Fibroblast of upper back skin (primary cell): ENCODE measurements around the gene LZTS2.

Experiments used
- DNase-seq: peaks from one replicate; pipeline ENCODE4 v3.0.0-alpha.2; 2013

Gene LZTS2

DNA sequence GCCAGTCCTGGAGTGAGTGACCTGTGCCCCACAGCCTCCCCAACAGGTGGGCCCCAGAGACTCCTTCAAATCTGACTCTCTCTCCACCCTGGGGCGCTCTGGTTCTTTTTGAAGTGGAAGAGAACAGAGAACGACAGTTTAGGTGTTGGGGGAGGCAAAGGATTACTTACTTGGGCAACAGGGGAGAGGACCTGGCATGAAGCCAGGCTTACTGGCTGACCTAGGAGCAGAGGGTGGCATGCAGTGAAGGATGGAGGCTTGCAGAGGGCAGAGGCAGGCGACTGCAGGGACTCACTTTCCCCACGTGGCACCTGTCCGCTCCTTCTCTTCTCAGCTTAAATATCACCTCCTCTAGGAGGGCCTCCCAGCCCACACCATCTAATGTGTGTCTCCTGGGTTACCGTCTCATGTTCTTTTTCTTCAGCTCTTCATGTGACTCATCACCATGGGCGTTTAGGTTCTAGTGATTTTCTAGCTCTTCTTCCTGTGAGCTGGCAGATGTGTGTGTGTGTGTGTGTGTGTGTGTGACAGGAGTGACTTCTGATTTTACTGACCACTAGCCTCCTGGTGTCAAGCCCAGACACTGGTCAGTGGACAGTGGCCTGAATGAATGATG, 15.5 kb downstream of the LZTS2 start:
- peak; percentile 89 for DNase-seq

DNA sequence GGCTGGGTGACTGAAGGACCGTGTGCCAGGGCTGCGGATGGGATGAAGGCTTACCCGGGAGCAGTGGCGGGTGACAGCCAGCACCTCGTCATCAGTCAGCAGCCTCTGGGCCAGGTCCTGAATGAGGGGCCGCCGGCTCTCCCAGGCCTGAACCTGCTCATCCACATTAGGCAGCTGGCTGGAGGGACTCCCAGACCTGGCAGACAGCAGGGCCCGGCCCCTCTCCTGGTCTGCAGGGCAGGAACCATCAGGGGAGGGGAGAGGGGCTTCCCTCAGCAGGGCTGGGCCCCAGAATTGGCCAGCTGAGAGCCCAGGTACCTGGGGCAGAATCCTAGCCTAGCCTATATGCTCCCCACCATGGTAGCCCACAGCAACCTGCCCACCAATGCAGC, 16.0 kb downstream of the LZTS2 start:
- no peak for DNase-seq

DNA sequence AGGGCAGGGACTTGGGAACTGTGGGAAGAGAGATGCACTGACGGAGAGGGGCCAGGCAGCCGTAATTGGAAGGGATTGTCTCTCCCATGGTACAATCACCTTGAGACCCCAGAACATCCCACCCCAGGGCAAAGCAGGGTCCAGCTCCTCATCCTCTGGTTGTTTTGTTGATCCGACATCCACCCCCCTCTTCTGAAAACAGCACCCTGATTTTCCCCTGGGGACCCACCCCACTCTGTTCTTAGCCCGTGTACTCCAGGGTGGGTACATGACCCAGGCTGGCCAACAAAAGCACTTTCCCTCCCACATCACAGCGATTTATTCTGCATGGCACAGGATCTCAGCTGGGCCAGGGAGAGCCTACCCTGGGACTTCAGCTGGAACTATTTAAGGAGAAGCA, 17.2 kb downstream of the LZTS2 start:
- DNase-seq: no peak

DNA sequence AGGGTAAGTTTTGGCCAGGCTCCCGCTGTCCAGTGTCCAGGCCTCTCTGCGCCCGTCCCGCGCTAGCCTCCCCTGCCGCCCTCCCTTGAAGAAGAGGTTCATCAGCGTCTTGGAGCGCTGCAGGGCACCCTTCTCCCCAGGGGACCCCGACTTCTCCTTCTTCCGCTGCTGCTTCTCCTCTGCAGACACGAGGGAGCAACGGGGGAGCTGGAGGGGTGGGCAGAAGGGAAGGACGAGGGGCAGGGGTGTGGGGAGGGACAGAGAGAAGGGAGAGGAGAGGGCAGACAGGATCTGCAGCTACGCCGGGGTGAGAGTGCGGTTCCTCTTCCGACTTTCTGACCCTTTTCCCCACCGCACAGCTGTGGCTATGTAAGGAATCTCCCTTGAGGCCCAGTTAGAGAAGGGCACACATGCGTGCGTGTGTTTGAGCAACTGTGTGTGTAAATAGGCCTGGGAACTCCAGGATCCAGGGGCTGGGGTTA, 18.6 kb downstream of the LZTS2 start:
- no peak for DNase-seq

DNA sequence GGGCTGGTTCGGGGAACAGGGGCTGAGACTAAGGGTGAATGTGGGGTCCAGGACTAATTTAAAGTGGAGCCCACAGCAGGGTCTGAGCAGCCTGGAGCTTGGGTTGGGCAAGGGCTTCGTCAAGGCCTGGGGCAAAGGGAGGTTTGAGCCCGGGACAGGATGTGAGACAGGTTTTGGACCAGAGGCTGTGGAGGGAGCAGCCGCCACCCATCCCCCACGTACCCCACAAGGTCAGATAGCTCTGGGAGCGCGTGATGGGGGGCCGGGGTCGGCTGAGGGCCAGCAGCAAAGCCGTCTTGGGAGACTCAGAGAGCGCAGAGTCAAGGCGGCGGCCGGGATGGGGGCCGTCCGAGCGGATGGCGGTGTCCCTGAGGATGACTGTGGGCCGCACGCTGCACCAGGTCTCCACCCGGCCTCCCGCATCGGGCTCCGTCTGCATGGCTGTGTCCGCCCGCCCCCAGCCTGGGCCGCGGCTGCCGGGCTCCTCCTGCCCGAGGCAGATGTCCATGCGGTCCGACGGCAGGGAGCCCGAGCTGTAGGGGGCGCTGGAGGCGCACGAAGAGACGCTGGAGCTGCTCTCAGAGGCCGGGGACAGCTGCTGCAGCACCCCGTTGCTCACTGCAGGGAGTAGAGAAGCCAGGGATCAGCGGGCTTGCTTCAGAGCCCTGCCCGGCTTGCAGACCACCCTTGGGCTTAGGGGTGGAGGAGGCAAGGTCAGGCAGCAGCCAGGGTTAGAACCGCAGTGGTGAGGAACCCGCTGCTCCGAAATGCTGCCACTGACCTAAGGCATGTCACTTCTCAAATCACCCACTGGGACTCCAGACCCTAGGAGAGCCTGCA, 19.2 kb downstream of the LZTS2 start:
- peak; percentile 79 for DNase-seq

DNA sequence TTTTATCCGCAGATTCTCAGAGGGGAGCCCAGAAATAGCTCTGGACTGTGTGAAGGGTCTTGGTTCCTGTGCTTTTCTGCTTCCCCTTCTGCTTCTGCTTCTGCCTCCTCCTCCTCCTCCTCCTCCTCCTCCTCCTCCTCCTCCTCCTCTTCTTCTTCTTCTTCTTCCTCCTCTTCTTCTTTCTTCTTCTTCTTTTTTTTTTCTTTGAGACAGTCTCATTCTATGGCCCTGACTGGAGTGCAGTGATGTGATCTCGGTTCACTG, 19.8 kb downstream of the LZTS2 start:
- no peak for DNase-seq

DNA sequence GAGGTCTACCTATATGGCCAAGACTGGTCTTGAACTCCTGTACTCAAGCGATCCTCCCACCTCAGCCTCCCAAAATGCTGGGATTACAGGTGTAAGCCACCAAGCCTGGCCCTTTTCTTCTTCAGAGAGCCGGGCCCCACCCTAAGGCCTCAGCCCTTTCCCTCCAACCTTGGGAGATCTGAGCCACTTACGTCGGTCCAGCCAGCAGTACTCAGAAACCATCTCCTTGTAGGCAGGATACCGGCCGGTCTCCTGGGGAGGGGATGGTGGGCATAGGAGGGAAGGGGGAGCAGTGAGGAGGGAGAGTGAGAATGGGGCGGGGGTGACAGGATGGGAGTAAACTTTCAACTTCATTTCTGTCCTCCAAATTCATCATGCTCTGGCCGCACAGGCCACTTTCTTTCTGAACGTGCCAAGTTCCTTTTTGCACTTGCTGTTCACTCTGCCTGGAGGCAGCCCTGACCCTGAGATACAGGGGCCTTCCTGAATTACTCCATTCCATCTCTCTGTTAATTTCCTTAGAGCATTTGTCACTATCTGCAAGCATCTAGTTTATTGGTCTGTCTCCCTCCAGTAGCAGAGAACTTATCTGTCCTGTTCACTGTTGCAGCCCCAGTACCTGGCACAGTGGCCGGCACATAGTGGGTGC, 20.9 kb downstream of the LZTS2 start:
- no peak for DNase-seq

DNA sequence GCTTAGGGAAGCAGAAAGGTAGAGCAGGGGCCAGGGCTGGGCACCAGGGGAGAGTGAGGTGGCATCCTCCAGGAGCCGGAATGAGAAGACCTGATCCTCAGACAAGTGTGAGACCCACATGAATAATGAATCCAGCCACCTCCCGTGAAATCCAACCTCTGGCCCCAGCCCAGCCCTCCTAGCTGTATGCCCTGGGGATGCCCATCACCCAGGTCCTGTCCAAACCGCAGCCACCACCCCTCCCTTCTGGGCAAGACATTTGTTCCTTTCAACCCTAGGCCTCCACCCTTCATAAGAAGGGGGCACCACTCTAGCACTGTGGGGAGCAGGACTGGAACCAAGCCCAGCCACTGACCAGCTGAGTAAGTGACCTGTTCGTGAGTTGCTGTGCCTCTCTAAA, 21.6 kb downstream of the LZTS2 start:
- no peak for DNase-seq

DNA sequence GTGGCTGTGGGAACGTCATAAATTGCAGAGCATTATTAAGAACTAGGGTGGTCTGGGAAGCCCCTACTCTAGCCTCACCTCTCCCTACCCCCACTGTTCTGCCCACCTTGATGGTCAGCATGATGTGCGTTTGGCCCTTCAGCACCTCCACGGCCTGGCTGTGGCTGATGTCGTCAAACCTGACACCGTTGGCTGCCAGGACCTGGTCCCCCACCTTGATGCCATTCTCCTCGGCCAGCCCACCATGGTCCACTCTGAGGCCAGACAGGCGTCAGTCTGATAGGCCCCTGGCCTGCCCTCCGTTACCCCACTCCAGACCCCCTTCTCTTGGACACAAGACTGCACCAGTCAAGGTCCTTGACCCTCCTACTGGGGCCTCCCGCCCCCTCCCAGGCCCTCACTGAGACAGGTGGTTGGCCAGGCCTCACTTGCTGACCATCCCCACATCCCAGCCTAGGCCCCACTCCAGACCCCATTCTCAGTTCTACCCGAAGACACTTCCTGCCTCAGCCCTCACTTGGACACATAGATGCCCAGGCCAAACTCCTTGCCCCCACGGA, 22.2 kb downstream of the LZTS2 start:
- no peak for DNase-seq

DNA sequence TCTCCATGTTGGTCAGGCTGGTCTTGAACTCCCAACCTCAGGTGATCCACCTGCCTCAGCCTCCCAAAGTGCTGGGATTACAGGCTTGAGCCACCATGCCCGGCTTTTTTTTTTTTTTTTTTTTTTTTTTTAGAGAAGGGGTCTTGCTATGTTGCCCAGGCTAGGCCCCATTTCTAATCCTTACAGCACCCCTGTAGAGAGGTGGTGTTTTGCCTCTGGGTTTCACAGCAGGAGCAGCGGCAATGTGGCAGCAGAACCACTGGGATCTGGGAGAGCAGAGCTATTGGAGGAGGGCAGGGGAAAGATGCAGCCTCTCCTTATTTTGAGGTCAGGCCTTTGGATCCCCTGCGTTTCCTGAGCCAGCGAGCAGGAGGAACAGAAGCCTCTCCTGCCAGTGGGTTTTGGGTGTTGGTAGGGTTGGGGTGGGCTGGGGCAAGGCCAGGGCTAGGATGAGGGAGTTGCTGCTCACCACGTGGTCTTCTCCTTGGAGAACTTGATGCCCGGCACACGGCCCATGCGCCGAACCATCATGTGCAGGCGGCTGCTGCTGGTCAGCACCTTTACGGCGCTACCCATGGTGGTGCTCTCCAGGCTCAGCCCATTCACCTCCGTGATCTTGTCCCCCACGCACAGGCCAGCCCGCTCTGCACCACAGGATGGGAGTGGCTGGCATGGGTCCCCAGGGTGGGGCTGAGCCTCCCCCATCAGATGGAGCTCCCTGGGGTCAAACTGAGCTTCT, 23.5 kb downstream of the LZTS2 start:
- no peak for DNase-seq

DNA sequence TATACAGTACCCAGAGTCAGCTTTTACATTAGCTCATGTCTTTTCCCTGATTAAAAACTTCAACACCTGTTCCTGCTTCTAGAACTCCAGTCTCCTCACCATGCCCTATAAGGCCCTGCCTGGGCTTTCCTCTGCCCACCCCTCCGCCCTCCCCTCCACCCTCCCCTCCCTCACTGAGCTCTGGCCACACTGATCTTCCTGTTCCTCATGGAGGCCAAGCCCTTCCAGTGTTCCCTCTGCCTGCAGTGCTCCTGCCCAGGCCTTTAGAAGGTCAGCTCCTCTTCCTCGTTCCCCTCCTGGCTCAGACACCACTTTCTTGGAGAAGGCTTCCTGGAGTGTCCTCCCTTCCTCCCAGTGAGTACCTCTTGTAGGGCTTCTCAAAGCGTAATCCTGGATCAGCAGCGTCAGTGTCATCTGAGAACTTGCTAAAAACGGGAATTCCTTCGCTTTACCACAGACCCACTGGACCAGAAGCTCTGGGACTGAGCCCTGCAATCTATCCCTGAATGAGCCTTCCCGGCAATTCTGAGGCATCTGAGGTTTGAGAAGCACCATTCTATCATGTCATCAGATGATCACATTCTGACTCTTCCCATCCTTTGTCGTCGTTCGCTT, 27.6 kb downstream of the LZTS2 start:
- DNase-seq: peak; percentile 33

DNA sequence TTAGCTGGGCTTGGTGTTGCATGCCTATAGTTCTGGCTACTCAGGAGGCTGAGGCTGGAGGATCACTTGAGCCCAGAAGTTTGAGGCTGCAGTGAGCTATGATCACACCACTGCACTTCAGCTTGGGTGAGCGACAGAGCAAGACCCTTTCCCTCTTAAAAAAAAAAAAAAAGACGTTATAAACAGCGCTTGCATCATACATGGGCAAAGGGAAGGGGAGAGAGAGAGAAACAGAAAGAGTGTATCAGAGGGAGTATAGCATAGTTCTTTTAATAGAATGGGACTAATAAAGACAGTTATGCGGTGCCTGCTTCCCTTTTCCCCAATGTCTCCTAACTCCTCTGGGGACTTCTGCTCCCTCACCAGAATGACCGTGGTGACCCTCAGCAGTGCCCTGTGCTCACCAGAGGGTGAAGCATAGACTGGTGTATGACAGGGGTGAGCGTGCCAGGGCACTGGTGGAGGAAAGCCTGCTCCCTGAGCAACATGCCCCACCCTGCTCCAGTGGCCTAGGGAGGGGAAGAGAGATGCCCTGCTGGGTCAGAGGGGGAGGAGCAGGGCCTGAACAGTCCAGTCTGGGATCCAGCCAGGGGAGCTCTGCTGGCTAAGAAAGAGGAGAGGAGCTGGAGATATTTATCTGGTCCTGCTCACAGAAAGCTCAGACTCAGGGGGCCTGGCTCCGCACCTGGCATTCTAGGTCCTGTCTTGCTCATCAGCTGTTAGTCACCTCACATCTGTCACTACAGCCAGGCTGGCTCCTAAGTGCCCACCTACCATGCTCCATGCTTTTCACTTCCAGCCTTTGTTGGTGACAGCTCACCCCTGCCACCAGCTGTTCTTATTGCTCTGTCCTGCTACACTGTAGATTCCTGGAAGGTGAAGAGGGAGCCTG, 29.1 kb downstream of the LZTS2 start:
- DNase-seq: no peak

DNA sequence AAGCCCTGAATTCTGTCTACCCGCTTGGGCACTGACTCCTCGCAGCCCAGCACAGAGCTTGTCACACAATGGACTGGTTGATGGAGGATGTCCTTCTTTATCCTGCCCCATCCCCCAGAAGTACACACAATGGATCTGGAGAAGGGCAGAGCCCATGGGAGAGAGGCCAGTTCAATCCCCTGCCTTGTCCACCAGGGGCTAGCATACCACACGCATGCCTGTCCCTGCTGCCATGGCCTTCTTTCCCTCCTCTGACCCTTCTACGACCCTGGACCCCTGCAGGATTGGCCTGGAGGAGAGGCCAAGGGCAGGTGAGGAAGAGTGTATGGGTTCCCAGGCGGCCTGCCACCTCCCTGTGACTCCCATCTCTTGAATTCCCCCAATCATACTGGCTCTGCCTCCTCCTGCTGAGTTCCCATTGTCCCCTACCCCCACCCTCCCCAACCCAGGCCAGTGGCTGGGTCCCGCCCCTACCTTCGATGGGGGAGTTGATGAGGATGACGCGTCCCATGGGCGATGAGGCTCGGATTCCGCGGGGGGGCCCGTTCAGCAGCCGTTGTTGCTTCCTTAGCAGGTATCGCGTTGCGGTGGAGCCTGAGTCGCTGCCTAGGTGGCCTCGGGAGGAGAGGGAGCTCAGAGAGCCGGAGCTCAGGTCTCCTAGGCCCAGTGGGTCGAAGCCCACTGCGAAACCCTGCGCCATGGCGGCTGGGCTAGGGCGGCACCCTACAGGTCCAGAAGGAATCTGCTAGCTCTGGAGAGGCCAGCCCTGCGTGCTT, 30.1 kb downstream of the LZTS2 start:
- no peak for DNase-seq

DNA sequence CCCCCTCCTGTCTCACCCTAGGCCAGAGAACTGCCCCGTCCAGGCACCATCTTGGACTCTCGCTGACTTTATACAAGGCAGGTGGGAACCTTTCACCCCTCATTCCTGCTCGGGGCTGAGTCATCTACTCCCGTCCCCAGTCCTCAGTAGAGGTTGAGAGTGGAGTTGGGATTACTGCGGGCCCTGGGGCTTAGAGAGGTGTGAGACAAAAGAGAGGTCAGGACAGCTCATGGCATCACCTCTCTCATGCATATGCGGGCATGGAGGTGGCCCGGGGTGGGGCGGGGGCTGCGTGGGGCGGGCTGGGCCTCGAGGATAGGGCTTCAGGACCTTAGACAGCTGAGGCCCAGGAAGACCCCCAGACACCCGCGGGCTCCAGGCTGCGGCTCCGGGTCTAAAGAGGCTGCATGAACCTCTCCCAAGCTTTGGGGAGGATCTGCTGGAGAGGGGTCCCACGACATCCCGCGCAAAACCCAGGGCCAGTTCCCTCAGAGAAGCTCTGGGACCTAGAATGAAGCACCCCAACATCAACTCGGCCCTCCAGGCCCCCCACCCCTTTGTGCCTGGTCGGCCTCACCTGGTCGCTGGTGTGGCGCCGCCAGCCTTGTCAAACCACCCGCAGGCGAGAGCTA, 31.0 kb downstream of the LZTS2 start:
- DNase-seq: no peak

DNA sequence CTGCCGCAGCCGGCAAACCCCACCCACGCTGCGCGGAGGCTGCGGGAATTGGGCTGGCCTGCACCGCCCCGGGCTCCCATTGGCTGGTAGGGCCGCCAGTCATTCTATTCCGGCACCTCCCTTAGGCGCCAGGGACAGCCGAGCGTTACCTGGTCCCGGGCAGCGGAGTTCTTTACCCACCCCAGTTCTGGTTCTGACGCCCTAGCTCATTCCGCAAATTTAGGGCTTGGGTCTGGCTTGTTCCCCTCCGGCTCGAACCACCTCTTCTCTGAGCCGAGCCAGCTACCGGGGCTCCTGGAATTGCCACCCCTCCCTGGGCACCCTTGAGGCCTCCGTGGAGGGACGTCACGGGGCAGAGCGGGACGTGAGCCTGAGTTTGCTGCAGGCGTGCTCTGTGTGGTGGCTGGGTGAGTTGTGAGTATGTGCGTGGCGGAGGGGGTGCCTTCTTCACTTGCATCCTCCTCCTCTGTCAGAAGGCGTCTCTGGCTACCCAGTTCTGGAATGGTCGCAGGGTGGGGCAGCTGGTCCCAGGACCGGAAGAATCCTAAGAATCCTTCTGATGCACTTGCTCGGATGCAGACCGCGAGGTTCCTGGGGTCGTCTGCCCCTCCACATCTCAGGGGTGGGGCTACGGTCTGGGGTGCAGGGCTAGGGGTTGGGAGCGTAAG, 31.7 kb downstream of the LZTS2 start, which contains the start of the genes PDZD7 and SFXN3:
Gene PDZD7 (minus strand): TSS at position 2 of the 668 bp plus-strand sequence. CDS start 910 bp downstream, outside the sequence.
Gene SFXN3 (plus strand): TSS at position 107 of the 668 bp plus-strand sequence. CDS start 3,461 bp downstream, outside the sequence.
- DNase-seq: peak; percentile 92

DNA sequence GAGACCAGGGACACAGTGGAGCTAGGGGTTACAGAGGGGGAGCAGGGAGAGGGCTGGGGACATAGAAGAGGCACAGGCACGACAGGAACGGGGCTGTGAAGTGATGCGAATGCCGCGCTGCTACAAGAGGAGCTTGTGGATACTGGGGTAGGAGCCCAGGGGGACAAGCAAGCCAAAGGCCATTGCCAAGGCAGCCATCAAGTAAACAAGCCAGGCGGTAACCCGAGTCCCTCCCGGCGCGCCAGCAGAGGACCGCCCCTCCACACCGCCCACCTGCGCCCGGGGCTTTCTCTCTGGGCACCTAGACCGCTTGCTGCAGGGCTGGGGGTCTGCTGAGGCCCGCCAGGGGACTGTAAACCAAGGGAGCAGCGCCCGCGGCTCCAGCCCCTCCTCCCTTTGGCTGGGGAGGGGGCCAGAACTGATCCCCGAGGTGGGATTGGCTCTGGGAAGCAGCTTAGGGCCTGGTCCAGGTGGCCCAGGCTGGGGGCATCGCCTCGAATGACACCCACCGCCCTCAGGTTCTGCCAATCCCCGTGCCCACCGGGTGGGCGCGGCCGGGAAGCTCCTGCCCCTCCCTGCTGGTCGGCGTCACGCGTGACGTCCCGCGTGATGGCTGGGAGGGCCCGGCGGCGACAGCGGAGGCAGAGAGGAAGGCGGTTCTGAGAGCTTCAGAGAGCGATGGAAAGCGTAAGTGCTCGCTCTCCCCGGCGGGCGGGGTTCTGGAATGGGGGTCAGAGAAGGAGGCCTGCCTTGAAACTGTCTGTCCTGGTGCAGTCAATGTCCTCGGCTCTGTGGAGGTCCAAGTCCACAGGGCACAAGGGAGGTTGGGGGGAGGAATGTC, 32.4 kb downstream of the LZTS2 start:
- peak; percentile 67 for DNase-seq

DNA sequence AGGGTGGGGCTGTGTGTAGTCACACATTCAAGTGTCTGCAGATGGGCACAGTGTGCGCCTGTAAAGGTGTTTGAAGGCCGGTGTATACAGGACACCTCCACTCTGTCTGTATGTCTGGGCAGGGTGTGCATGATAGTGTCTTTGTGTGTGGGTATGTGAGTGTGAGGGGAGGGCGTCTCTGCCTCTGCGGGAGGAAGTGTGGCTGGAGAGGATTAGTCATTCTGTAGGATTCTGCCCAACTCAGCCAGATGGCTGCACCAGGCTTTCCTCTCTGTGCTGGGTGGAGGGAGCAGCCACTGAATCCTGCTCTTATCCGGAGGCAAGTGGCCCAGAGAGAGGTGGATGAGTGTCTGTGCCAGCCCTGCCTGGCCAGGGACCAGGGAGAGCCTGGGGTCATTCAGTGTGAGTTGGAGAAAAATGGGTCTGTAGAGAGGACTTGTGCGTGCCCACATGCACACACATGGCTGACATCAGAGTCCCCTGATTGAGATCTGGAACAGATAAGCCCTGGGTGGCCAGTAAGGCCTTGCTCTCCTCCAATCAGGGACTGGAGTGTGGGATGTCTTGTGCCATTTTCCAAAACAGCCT, 33.1 kb downstream of the LZTS2 start:
- peak; percentile 90 for DNase-seq

DNA sequence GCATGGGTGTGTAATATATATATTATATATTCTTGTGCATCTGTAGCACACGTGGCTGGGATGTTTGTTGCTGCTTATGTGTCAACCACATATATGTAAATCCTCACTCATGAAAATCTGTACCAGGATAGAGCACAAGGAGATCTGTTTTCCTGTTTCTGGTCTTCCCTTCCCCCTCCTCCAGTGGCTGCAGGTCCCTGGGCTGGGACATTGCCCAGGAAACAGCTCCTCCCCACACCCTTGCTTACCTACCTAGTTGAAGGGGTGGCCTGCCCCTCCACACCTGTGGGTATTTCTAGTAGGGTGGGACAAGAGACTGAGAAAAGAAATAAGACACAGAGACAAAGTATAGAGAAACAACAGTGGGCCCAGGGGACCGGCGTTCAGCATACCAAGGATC, 33.7 kb downstream of the LZTS2 start:
- no peak for DNase-seq
